HEK293T (cell line): Measurements from ENCODE around the gene NACA2.

Experiments
- BHLHE40 ChIP-seq: fragments of 450-650 bp; IDR thresholded peaks from 2 replicates; pipeline ENCODE4 v1.6.1; 2016; ENCODE audit warnings: mild to moderate bottlenecking, moderate library complexity, borderline replicate concordance
- CTBP1 ChIP-seq: fragments of 450-650 bp; IDR thresholded peaks from 2 replicates; pipeline ENCODE4 v1.6.1; 2016; ENCODE audit warnings: borderline replicate concordance
- FOXA1 ChIP-seq: fragments of 450-650 bp; IDR thresholded peaks from 2 replicates; pipeline ENCODE4 v1.6.1; 2016; ENCODE audit warnings: mild to moderate bottlenecking
- FOXK2 ChIP-seq: fragments of 450-650 bp; IDR thresholded peaks from 2 replicates; pipeline ENCODE4 v1.6.1; 2016; ENCODE audit warnings: mild to moderate bottlenecking
- FOXM1 ChIP-seq: fragments of 450-650 bp; IDR thresholded peaks from 2 replicates; pipeline ENCODE4 v1.6.1; 2017; ENCODE audit warnings: mild to moderate bottlenecking, borderline replicate concordance
- HDGF ChIP-seq: fragments of 450-650 bp; IDR thresholded peaks from 2 replicates; pipeline ENCODE4 v1.6.1; 2017; ENCODE audit warnings: antibody characterized with exemption, borderline replicate concordance
- LEF1 ChIP-seq: fragments of 450-650 bp; IDR thresholded peaks from 2 replicates; pipeline ENCODE4 v1.6.1; 2017; ENCODE audit warnings: mild to moderate bottlenecking, borderline replicate concordance
- SP1 ChIP-seq: fragments of 450-650 bp; IDR thresholded peaks from 2 replicates; pipeline ENCODE4 v1.6.1; 2017
- SUZ12 ChIP-seq: fragments of 450-650 bp; IDR thresholded peaks from 2 replicates; pipeline ENCODE4 v1.6.1; 2016; ENCODE audit warnings: mild to moderate bottlenecking
- TARDBP ChIP-seq: fragments of 450-650 bp; IDR thresholded peaks from 2 replicates; pipeline ENCODE4 v1.6.1; 2016
- ZNF384 ChIP-seq: fragments of 450-650 bp; IDR thresholded peaks from 2 replicates; pipeline ENCODE4 v1.6.1; 2016

GRCh38 chr17:61632826-61633225 lies 41.8 kb upstream of the NACA2 start:
- no peak for TF ChIP-seq CTBP1
- TF ChIP-seq SUZ12 = no peak
- TF ChIP-seq ZNF384 = no peak
- TF ChIP-seq HDGF = no peak
- no peak for TF ChIP-seq SP1
- TF ChIP-seq FOXK2 = no peak
- TF ChIP-seq BHLHE40 = no peak
- TF ChIP-seq LEF1 = no peak
- TF ChIP-seq FOXA1 = no peak
- TF ChIP-seq TARDBP = no peak
- TF ChIP-seq FOXM1 = no peak
